GM21529 (cell line): ENCODE data around the gene TBC1D22B.
A peak's percentile ranks its signal among the peaks of the same experiment; 100 is the strongest.

Source experiments
- ATAC-seq: cut with Tn5 transposase; IDR thresholded peaks from one replicate; pipeline ENCODE4 v1.9.1; 2021; ENCODE audit not compliant: unreplicated experiment

The TBC1D22B gene

DNA sequence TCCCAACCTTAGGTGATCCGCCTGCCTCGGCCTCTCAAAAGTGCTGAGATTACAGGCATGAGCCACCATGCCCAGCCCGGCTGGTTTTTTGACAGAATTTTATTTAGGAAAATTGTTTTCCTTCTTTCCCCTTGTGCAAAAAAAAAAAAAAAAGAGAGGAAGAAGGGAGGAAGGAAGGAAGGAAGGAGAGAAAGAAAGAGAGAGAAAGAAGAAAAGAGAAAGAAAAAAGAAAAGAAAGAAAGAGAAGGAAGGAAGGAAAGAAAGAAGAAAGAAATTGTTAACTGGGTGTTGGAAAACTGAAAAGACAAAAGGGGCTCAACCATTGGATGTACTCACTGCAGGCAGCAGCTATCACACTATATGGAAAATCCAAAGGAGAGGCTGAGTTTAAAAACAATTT lies 94.8 kb downstream of the TBC1D22B start:
- ATAC-seq, result no peak

DNA sequence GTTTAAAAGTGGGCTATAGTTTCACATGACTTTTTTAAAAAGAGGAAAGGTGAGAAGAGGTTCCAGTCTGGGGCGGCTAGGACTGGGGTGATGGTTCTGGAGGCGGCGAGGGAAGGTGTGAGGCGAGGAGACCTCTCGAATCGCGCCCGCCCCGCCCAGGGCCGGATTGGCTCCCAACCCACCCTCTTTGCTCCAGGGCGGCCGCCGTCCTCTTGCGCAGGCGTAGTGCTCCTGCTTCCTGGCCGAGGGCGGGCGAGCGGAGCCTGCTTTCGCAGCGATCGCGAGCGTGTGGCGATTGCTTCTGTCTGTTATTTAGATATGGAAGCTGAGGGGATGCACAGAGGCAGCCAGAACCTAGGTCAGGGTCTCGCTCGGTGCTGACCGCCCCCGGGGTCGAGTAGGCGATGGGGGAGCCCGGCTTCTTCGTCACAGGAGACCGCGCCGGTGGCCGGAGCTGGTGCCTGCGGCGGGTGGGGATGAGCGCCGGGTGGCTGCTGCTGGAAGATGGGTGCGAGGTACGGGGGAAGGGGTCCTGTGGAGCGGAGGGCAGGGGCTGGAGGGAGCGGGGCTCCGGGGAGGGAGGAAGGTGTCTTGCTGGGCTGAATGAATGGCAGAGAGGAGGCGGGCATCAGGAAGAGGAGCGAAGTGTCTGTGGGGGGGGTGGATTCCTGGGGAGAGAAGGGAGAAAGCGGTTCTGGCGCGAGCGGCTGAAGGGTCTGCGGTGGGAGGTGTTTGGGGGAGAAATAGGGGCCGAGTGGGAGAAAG lies 96.4 kb downstream of the TBC1D22B start, which contains the start of gene RNF8:
TSS of gene RNF8 (plus strand) at position 223 of the 765 bp plus-strand sequence. CDS start at position 405, 182 bp downstream.
- peak; percentile 94 for ATAC-seq

DNA sequence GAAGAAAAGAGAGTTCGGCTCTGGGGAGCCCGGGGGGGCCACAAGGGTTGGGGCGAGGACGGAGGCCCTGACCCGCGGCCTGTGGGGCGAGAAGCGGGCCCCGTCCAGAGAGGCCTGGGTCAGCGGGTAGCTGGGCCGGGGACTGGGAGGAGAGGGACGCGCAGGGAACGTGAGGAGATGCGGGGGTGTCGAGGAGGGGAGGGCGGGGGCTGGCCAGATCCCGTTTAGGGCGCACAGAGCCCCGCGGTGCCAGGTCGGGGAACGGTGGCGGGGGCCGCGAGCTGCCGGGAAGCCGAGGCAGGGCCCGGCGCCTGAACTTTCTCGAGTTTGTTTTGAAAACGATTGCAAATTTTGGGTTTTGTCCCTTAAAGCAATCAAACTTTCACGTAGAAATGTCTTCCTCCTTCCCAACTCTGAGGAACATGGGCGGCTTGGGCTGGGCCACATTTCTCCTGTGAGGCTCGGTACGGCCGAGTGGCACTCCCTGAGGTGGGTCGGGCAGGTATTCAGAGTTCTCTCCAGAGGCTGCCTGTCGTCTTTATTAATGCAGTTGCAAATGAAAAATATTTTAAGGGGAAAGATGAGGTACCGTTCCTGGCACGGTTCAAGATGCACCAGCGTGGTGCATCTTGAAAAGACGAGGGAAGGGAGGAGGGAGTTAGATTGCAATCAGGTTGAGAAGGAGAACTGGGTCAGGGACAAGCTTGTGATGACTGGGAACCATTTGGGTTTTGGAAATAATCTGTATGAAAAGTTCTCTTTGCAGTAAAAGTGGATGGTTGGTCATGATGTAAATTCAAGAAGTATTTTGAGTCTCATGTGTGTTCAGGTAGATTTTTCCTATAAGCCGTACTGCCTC lies 97.2 kb downstream of the TBC1D22B start:
- no peak for ATAC-seq

DNA sequence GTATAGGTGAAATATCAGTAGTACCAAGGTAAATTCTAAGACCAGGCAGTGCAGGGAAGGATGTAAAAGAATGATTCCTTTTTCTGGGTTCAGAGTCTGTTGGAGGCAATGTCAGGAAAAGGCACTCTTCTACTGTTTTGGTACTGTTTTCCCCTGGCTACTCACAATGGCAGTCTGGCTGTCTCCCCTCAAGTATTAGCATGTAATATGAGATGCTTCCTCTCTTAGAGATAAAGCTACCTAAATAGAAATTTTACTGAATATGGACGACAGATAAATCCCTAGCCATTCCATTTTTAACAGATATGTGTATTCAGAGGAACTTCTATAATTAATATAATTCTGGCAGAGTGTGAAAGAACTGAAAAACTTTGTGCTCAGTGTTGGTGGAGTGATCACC lies 99.7 kb downstream of the TBC1D22B start:
- ATAC-seq, result no peak

DNA sequence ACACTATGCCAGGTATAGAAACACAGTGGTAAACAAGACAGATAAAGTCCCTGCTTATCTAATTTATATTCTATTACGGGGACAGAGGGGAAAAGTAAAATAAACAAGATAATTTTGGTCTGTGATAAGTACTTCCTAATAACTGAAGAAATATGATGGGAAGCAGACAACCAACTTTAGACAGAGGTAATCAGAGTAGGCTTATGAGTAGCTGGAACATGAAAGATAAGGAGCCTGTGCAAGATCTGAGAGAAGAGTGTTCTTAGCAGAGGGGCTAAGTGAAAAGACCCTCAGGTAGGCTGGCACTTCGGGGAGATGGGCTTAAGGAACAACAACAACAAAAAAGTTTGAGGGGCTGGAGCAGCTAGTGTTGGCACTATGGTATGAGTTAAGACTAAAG lies 100.3 kb downstream of the TBC1D22B start:
- ATAC-seq, result no peak

DNA sequence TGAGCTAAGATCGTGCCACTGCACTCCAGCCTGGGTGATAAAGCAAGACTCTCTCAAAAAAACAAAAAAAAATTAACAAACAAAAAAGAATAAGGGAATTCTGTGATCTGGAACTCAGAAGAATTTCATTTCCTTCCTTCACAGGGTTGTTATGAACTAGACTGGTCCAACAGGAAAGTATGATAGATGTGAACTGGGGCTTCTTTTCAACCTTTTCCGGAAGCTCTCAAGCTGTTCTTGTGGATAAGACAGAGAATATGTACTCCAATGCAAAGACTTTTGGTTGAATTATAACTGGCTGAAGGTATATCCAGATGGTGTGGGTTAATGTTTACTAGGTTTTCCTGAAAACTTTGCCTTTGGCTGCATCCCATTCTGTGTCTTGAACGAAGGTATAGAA lies 101.5 kb downstream of the TBC1D22B start:
- no peak for ATAC-seq

DNA sequence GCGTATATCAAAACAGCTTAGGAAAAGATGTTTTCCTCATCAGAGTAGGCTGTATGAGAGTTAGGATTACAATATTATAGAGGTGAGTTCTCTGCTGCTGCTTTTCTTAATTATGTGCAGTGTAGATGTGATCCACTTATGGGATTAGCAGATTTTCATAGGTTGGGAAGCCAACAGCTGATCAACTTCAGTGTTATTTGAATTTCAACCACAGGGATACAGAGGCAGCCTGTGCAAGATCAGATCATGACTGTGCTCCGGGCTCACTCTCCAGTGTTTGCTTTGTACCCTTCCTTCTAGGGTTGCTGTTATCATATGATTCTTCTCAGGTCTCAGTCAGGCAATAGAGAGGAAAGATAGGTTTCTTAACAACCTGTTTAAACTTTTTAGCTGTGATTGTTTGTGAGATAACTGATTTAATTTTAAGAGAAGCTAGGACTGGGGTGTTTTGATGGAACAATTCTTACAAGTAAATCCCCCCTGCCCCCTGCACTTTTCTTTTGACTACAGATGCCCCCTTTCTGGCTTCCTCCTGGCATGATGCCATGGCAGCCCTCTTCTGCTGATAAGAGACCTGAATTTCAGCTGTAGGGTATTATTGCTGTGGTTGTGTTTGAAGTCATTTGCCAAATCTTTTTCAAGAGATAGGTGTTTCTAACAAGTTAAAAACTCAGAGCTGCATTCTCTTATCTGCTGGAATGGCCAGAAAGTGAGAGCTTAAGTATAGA lies 104.7 kb downstream of the TBC1D22B start:
- ATAC-seq, result no peak

DNA sequence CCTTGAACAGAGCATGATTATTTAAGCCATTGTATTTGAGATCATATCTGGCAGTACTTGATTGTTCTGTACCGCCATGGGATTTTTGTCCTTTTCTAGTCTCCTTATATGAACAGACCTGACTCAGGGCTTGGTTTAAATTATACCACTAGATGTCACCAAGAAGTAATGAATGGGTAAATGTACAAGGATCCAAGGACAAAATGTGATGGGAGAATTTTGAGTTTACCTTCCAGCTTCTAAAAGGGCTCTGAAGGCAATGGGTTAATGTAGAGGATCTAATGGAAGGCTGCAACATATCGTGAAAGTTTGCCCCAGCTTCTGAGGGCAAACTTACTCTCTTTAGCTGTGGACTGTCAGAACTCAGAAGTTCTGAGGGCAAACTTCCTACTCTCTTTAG lies 108.2 kb downstream of the TBC1D22B start:
- ATAC-seq, result no peak

DNA sequence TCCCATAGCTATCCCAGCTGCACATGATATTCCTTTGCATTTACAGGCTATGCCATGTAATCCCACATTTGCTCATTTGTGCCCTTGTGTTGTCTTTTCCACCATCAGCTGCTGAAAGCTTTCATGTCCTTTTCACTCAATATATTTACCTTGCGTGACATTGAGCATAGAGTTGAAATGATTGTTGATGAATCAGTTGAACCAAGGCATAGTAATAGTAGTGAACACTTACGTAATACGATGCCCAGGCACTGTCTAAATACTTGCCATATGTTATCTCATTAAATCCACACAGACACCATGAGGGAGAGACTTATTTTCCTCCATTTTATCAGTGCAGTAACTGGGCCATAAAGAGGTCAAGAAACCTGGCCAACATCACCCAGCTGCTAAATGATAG lies 109.3 kb downstream of the TBC1D22B start:
- ATAC-seq, result no peak

DNA sequence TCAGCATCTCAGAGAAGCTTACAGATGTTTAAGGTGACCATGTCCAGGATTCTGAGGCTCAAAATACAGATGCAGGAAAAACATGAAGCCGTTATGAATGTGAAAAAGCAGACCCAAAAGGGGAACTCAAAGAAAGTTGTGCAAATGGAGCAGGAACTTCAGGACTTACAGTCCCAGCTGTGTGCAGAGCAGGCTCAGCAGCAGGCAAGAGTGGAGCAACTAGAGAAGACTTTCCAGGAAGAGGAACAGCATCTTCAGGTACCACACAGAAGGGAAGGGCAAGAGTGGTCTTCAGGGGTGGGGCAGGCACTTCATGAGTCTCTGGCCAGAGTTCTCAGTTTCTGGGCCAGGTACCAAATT lies 111.4 kb downstream of the TBC1D22B start:
- ATAC-seq, result no peak

DNA sequence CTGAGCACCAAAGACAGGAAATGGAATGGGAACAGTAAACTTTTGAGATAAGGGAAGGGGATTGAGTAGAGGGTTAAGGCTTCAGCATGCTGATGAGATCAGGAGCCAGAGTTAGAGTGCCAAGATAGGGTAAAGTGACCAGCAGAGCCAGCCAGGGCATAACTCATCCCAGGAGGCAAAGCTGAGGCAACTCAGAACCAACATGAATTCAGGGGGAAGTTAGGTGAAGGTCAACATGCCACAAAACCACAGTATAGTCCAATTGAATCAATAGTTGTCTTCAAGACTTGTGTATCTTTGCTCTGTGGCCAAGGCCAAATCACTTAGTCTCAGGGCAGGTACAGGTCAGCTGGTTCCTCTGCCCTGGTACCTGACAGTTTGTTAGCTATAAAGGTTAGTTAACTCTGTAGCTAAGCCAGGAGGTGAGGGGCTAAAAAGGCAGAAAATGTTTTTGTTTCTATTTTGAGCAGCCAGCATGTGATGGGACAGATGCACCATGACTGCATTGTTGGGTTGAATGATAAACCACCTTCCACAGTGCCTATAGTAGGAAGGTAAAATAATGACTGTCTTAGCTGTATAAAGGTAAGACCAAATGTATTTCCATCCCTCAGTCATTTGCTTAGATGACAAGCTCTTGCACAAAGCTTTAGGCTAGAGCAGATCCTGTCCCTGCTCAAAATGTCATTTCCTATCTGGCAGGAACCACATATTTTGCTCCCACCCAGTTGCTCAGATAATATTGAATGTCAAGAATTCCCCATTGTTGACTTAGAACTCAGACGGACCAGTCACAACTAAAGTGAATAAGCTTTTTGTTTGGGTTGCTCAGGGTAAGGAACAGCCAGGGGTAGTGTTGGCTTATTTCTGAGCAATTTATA lies 112.0 kb downstream of the TBC1D22B start:
- ATAC-seq, result no peak

DNA sequence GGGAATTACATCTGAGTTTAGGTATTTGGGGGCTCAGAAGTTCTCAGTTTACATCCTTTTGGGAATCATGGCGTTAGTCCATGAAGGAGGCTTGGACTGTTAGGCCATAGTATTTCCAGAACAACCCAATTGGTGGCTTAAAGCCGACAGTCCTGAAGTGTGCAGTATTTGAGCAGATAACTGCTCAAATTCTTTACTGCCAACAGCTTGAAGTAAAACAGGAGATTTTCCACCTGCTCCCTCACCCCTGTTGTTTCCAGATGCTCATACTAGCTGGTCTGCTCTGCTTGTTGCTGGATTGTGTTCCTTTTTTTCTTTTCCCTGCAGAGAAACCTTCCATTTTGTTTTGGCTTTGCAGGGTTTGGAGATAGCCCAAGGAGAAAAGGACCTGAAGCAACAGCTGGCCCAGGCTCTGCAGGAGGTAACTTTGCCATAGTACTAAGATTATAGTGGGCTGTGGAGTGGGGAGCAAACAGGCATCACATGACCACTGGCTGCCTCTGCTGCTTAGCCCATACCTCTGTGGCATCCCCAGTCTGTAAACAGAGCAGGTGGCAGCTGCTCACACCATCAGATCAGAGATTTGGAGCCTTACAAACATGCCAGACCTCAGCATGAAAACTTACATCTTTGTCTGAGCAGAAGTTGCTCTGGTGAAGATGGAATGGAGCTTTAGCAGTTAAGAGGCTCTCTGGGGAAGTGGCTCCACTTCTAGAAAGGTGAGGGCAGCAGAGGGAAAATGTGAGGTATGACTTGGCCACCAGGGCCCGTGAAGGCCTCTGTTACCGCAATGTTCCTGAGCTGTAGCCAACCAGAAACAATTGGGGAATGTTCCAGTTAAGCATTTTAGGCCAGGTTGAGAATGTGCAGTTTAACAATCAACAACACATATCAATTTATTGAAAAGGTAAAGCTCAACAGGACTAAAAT lies 113.8 kb downstream of the TBC1D22B start:
- ATAC-seq, result no peak

DNA sequence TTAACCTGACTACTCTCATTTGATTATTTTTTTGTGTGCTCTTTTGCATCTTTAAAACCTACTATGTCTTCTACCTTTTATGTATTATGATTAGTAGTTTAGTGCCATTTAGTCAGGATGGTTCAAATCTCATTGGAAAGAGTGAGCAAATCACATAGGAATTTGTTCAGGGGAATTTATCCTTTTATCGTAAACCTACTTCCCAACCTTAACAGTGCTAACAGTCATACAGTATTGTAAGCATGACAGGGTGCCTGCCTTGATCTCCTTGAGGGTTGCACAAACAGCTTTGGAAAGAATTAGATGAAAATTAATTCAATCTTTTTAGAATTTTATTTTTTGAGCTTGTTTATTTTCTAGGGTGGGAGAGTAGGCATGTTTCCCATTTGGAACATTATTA lies 114.5 kb downstream of the TBC1D22B start:
- ATAC-seq, result no peak

DNA sequence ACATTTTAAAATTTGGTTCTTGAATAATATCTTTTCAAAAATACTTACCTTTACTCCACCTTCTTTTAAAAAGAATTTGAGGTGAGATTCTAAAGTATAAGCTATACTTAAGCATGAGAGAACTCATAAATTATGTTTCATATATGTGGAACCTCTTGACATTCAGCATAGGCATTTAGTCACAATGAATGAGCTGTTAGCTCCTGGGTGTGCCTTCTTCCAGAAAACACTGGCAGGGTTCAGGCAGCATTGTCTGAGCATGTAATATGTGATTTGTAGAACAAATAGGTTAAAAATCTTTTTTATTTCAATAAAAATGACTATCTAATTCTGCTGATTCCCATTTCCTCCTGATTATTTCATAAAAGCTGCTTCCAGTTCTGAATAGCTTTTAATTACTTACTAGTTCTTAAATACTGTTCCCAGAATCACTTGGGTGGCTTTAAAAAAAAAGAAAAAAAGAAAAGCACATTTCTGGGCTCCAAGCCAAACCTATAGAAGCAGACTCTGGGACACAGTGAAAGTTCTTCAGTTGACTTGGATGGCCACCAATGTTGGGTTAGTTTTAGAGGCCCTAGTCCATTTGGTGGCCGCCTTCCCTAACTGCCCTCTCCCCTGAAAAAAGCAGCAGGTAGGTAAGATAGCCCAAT lies 116.4 kb downstream of the TBC1D22B start:
- no peak for ATAC-seq

DNA sequence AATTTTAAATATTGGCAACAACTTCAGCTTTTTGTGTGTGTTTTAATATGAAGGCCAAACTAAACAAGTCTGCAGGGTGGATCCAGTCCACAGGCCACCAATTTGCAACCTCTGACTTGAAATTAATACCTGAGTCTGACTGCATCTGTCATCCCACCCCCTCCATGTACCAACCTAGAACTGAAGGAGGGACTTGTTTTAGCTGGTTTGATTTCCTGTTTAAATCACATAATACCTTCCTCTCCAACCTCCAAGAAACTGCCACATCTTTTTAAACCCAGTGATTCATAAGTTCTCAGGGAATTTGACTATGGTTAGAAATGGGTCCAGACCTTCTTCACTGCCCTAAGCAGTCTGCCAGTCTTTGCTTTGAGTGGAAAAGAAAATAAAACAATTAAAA lies 117.8 kb downstream of the TBC1D22B start:
- no peak for ATAC-seq

DNA sequence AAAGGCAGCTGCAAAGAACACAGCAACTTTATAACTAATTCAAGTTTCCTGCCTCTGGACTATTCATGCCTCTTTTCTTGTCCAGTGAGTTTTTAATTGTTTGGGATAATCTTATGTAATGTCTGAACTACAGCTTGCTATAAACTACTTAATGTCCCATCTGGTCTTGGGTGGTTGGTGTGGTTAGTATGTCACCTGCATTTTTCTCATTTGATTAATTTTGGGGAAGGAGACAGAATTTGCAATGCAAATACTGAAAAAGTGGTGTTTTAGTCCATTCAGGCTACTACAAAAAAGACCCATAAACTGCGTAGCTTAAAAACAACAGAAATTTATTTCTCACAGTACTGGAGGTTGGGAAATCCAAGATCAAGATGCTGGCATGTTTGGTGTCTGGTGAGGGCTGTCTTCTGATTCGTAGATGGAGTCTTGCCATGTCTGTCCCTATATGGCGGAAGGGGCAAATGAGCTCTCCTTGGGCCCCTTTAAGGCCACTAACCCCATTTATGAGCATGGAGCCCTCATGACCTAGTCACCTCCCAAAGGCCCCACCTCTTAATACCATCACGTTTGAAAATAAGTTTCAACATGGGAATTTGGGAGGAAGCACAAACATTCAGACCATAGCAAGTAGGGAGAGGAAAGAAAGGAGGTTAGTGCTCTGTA lies 118.6 kb downstream of the TBC1D22B start:
- no peak for ATAC-seq

DNA sequence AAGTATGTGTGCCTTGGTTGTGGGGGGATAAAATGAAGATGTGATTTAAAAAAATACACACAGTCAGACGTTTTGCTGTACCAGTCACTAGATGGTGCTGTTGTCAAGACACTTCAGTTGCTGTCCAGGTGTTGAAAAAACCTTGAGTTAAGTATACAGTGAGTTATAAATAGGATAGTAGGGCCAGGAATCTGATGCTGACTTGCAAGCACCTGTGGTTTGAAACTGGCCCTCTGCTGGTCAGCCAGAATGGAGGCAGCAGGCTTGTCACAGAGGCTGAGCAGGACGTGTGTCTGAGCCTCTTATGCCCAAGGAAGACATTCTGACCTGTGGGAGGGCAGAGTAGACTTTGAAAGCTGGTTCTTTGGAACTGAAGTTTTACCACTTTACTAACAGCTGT lies 124.0 kb downstream of the TBC1D22B start:
- peak; percentile 66 for ATAC-seq
